Neutrophil (primary cell): ENCODE measurements around the gene CHMP2A.
A peak's percentile ranks its signal among the peaks of the same experiment; 100 is the strongest.
"Not testable (repeated sequence)": the region's sequence is repeated elsewhere in the genome, so short reads cannot be mapped to it uniquely, and the experiment has no call there.

ENCODE experiments used
- H3K27ac ChIP-seq: fragments of 200-600 bp; sonication (generic); 2 replicates; pipeline ENCODE4 v1.5.1; 2016; ENCODE audit warnings: mild to moderate bottlenecking, moderate library complexity
- H3K27me3 ChIP-seq: fragments of 200-600 bp; sonication (generic); 2 replicates; pipeline ENCODE4 v1.6.0; 2016; ENCODE audit warnings: mild to moderate bottlenecking
- H3K36me3 ChIP-seq: fragments of 200-600 bp; sonication (generic); 2 replicates; pipeline ENCODE4 v1.5.1; 2017
- H3K4me1 ChIP-seq, 2 experiments: fragments of 200-600 bp in 1 of 2; sonication (generic) in 1 of 2; 1 replicate in 1 of 2; 2 replicates in 1 of 2; pipeline versions ENCODE4 v1.5.1 to v1.6.1; 2013 to 2016; ENCODE audit warnings: low read depth in 1 of 2, low read length in 1 of 2, mild to moderate bottlenecking in 1 of 2, moderate library complexity in 1 of 2; ENCODE audit not compliant: control insufficient read depth in 1 of 2, insufficient read depth in 1 of 2
- H3K4me3 ChIP-seq, 2 experiments: fragments of 200-600 bp in 1 of 2; sonication (generic) in 1 of 2; 1 replicate in 1 of 2; 2 replicates in 1 of 2; pipeline ENCODE4 v1.5.1; 2013 to 2016; ENCODE audit warnings: low read depth in 1 of 2, low read length in 1 of 2, mild to moderate bottlenecking in 1 of 2, moderate library complexity in 1 of 2
- H3K9me3 ChIP-seq: fragments of 200-600 bp; sonication (generic); 2 replicates; pipeline ENCODE4 v1.5.1; 2016
- TF ChIP-seq, protein P1 (sequence below): fragments of 200-600 bp; sonication (generic); IDR thresholded peaks from 2 replicates; pipeline ENCODE4 v1.5.1; 2016; ENCODE audit warnings: antibody characterized with exemption

Gene CHMP2A

DNA sequence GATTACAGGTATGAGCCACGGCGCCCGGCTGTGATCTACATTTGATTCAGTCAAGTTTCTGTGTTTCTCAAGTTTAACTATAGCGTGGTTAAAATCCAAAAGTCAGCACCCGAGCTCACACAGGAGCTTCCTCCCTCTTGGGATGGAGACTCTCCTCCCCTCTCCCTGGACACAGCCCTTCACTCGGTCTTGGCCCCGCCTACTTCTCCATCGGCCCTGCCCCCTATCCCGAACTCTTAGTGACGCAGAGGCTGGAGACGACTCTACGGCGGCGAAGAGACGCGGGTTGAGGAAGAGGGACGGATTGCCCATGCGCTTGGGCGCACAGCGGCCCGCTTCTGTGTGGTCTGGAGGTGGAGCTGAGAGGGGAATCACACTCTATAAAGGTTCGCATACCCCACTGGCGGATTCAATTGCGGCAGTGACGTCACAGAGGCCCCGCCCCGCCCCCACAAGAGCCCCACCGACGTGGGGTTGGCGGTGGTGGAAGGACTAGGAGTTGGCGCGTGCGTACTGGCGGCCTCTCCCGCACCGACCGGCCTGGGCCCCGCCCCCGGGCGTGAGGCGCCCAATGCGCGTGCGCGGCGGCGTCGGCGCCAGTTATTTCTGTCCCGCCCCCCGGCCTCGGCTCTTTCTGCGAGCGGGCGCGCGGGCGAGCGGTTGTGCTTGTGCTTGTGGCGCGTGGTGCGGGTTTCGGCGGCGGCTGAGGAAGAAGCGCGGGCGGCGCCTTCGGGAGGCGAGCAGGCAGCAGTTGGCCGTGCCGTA, 10.9 kb downstream of the CHMP2A start, which contains the start of gene TRIM28:
Gene TRIM28 (plus strand): TSS at position 239 of the 765 bp plus-strand sequence. CDS start 694 bp downstream, outside the sequence.
- Histone ChIP-seq H3K9me3 (no peaks in the 10 kb centered on the region), H3K4me1 (peaks cover 27 to 32% of the 10 kb centered on the region in 2 experiments), H3K4me3 (peak within 1 kb of the TSS; percentile 82 to 90), H3K36me3 (peaks cover 19% of the 10 kb centered on the region), H3K27ac (peak within 1 kb of the TSS; percentile 100), H3K27me3 (peaks cover 25% of the 10 kb centered on the region)
- TF ChIP-seq, protein P1, sequence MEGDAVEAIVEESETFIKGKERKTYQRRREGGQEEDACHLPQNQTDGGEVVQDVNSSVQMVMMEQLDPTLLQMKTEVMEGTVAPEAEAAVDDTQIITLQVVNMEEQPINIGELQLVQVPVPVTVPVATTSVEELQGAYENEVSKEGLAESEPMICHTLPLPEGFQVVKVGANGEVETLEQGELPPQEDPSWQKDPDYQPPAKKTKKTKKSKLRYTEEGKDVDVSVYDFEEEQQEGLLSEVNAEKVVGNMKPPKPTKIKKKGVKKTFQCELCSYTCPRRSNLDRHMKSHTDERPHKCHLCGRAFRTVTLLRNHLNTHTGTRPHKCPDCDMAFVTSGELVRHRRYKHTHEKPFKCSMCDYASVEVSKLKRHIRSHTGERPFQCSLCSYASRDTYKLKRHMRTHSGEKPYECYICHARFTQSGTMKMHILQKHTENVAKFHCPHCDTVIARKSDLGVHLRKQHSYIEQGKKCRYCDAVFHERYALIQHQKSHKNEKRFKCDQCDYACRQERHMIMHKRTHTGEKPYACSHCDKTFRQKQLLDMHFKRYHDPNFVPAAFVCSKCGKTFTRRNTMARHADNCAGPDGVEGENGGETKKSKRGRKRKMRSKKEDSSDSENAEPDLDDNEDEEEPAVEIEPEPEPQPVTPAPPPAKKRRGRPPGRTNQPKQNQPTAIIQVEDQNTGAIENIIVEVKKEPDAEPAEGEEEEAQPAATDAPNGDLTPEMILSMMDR = peak; percentile 3

DNA sequence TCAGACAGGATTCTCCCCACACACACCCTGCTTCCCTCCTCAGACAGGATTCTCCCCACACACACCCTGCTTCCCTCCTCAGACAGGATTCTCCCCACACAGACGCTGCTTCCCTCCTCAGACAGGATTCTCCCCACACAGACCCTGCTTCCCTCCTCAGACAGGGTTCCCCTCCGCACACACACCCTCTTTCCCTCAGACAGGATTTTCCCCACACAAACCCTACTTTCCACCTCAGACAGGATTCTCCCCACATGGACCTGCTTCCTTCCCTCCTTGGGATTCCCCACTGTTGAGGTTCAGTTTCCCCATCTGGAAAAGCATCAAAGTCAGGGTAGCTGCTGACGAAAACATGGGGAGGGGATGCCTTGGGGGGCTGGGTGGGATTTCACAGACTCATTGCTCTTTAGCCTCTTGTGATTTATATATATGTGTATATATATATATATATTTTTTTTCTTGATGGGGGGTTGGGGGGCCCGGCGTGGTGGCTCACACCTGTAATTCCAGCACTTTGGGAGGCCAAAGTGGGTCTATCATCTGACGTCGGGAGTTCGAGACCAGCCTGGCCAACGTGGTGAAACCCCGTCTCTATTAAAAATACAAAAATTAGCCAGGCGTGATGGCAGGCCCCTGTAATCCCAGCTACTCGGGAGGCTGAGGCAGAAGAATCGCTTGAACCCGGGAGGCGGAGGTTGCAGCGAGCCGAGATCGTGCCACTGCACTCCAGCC, 12.1 kb downstream of the CHMP2A start:
- Histone ChIP-seq H3K4me1 (peaks cover 37 to 43% of the 10 kb centered on the region in 2 experiments), H3K4me3 (peak overlapping the region in 1 of 2 experiments; percentile 71), H3K27me3 (peaks cover 37% of the 10 kb centered on the region)
- H3K9me3 ChIP-seq, H3K27ac ChIP-seq, H3K36me3 ChIP-seq: not testable (repeated sequence)

DNA sequence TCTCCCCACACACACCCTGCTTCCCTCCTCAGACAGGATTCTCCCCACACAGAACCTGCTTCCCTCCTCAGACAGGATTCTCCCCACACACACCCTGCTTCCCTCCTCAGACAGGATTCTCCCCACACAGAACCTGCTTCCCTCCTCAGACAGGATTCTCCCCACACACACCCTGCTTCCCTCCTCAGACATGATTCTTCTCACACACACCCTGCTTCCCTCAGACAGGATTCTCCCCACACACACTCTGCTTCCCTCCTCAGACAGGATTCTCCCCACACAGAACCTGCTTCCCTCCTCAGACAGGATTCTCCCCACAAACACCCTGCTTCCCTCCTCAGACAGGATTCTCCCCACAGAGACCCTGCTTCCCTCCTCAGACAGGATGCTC, 15.7 kb downstream of the CHMP2A start:
- H3K4me1 ChIP-seq = peaks cover 18 to 22% of the 10 kb centered on the region in 2 experiments
- not testable (repeated sequence) for H3K9me3 ChIP-seq, H3K36me3 ChIP-seq, H3K27ac ChIP-seq, H3K4me3 ChIP-seq
- peaks cover 49% of the 10 kb centered on the region for H3K27me3 ChIP-seq

DNA sequence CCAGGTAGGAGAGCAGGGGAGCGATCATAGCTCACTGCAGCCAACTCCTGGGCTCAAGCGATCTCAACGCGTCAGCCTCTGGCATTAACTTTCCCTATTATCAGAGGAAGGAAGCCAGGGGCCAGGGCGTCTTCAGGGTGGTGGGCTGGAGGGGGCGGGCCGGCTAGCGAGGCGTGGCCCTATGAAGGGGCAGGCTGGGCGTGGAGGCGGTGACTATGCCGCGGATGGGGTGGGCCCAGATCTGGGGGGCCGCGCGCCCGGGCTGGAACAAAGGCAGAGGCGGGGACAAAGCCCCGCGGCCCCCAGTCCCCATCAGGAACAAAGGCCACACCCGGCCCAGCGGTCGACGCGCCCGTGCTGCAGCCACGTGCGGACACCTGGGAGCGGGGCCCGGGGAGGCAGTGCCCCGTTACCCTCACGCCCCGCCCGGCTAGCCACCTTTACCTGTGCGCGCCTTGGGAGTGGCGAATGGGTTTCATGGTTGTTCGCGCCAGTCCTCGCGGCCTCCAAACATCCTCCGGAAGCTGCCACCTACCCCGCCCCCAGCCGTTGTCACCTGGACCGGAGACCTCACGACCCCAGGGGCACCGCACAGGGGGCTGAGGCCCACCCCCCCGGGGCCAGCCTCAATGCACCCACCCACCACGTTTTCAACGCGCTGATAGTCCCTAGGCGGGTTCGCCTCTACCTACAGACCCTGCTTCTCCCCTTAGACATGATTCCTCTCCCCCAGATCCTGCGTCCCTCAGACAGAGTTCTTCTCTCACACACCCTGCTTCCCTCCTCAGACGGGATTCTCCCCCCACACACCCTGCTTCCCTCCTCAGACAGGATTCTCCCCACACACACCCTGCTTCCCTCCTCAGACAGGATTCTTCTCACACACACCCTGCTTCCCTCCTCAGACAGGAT, 16.4 kb downstream of the CHMP2A start:
- Histone ChIP-seq H3K4me1 (peaks cover 17 to 19% of the 10 kb centered on the region in 2 experiments), H3K9me3 (no peaks in the 10 kb centered on the region), H3K27me3 (peaks cover 49% of the 10 kb centered on the region), H3K27ac (no peak overlapping the region), H3K36me3 (no peaks in the 10 kb centered on the region), H3K4me3 (peak overlapping the region; percentile 23 to 56)
- TF ChIP-seq, protein P1 = no peak

DNA sequence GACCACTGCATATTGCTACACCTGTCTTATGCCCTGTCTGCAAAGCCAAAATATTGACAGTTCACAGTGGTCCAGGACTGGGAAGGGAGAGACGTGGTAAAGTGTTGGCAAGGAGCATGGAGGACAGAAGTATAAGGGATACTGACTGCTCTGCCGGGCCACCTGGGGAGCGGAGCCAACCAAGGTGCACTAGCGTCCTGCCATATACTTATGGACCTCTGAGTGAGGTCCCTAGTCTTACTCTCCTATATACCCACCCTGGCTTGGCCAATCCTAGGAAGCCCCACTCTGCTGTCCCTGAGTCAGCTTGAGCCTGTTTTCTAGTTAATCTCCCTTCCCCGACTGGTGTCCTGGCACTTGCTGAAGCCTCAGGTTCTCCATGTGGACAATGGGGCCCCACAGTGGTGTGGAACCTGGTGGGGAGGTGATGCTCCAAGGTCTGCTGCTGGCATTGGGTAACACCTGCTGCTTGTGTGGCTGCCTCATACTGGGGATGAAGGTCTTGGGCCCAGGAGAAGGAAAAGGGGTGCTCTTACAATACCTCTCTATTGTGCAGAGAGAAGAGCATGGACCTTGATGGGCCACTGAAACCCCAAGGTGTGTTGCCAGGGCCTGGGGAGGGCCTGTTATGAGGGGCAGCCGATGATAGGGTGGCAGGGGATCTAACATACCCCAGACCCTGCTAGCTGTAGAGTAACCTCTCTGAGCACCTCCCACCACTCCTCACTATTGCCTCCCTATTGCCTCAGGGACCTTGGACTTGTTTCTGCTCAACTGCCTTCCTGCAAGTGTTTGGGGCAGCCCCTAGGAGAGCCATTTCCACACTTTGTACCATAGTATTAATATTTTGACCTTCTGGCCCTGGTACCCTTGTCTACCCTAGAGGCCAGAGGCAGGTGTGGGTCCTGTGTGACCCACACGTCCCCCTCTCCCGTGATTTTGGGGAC, 17.8 kb downstream of the CHMP2A start:
- Histone ChIP-seq H3K9me3 (no peaks in the 10 kb centered on the region), H3K27me3 (peaks cover 42% of the 10 kb centered on the region), H3K27ac (no peak overlapping the region), H3K36me3 (no peaks in the 10 kb centered on the region), H3K4me1 (peaks cover 13 to 14% of the 10 kb centered on the region in 2 experiments), H3K4me3 (no peak overlapping the region)
- TF ChIP-seq, protein P1 = no peak
